PFSK-1 (cell line): ENCODE measurements around the gene MEGF11.

Experiments
- FOXP2 ChIP-seq: optimal IDR thresholded peaks from 2 replicates; pipeline ENCODE3; 2011; ENCODE audit warnings: borderline replicate concordance, control low read depth, inconsistent platforms; ENCODE audit not compliant: insufficient read depth; ENCODE audit errors: extremely low read length, extremely low read depth
- POLR2AphosphoS5 ChIP-seq: IDR thresholded peaks from 2 replicates; pipeline ENCODE4 v1.6.1; 2012; ENCODE audit warnings: low read depth, mild to moderate bottlenecking, control low read depth, low read length, moderate library complexity
- SIN3A ChIP-seq: IDR thresholded peaks from 2 replicates; pipeline ENCODE4 v1.6.1; 2012; ENCODE audit warnings: mild to moderate bottlenecking, low read length, moderate library complexity, borderline replicate concordance; ENCODE audit not compliant: insufficient read depth
- TAF1 ChIP-seq: IDR thresholded peaks from 2 replicates; pipeline ENCODE4 v1.6.1; 2012; ENCODE audit warnings: low read length, control low read depth, borderline replicate concordance; ENCODE audit not compliant: insufficient read depth
- TF ChIP-seq, protein P1 (sequence below), 2 experiments: IDR thresholded peaks; 2 replicates each; pipeline versions ENCODE4 v1.6.1 to v1.8.0; 2011 to 2012; ENCODE audit warnings: low read depth in 2 of 2, low read length in 2 of 2, control low read depth in 1 of 2, inconsistent platforms in 1 of 2, mild to moderate bottlenecking in 1 of 2, moderate library complexity in 1 of 2; ENCODE audit not compliant: insufficient read depth in 1 of 2

The MEGF11 gene

DNA sequence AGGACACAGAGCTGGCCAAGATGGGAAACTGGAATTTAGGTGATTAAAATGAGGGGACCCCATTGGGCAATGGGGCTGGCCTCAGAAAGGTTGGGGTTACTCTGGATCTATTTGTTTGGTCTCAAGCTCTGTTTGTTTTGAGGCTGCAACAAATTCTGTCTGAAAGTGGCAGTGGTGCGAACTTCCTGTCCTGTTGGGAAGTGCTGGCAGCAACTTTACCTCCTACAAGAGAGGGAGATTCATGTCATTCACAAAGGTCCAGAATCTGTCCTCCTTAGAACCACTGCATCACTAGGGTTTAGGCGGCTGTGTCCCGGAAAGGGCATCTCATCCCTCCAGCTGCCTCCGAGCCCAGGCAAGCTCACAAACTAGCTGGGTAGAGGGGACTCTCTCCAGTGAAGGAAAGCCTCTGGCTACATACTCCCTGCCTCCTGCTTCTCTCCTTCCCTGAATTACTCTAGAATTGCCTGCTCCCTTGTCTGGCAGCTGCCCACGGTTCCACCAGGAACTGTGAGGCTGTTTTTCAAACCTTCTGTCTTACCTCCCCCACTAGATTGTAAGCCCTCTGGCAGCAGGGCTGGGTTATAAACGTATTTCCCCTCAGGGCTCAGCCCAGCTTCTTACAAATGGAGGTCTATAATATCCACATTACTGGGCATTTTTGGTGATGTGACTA is 23.6 kb downstream of the MEGF11 start:
- TF ChIP-seq FOXP2 (no peak), TAF1 (no peak), SIN3A (no peak)
- TF ChIP-seq, protein P1, sequence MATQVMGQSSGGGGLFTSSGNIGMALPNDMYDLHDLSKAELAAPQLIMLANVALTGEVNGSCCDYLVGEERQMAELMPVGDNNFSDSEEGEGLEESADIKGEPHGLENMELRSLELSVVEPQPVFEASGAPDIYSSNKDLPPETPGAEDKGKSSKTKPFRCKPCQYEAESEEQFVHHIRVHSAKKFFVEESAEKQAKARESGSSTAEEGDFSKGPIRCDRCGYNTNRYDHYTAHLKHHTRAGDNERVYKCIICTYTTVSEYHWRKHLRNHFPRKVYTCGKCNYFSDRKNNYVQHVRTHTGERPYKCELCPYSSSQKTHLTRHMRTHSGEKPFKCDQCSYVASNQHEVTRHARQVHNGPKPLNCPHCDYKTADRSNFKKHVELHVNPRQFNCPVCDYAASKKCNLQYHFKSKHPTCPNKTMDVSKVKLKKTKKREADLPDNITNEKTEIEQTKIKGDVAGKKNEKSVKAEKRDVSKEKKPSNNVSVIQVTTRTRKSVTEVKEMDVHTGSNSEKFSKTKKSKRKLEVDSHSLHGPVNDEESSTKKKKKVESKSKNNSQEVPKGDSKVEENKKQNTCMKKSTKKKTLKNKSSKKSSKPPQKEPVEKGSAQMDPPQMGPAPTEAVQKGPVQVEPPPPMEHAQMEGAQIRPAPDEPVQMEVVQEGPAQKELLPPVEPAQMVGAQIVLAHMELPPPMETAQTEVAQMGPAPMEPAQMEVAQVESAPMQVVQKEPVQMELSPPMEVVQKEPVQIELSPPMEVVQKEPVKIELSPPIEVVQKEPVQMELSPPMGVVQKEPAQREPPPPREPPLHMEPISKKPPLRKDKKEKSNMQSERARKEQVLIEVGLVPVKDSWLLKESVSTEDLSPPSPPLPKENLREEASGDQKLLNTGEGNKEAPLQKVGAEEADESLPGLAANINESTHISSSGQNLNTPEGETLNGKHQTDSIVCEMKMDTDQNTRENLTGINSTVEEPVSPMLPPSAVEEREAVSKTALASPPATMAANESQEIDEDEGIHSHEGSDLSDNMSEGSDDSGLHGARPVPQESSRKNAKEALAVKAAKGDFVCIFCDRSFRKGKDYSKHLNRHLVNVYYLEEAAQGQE (IDR thresholded peaks at IDR 0.05; ENCODE audit: insufficient read depth in 1 of 2, low read depth in 2 of 2, low read length in 2 of 2) = no peak

GRCh38 chr15:66228807-66229735 is 24.5 kb downstream of the MEGF11 start:
- TF ChIP-seq TAF1 (no peak), FOXP2 (no peak), SIN3A (no peak), POLR2AphosphoS5 (no peak)
- TF ChIP-seq, protein P1 (IDR thresholded peaks at IDR 0.05; ENCODE audit: insufficient read depth in 1 of 2, low read depth in 2 of 2, low read length in 2 of 2) = no peak

DNA sequence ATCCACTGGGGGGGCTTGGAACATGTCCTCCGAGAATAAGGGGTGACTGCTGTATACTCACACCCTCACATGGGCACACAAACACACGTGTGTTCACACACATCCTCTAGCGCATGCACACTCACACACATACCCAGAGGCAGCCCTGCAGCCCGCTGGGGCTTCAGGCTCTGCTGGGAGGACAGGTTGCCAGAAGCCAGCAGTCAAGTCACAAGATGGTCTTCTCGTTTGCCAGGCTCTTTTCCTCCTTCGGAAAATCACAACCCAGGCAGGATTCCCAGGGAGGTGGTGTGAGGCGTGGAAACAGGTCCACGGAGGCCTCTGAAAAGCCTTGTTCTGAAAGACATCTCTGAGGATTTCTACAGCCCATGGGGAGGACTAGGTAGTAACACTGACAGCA is 26.8 kb downstream of the MEGF11 start:
- TF ChIP-seq TAF1 (no peak), FOXP2 (no peak), SIN3A (no peak), POLR2AphosphoS5 (no peak)
- TF ChIP-seq, protein P1 (IDR thresholded peaks at IDR 0.05; ENCODE audit: insufficient read depth in 1 of 2, low read depth in 2 of 2, low read length in 2 of 2) = no peak

DNA sequence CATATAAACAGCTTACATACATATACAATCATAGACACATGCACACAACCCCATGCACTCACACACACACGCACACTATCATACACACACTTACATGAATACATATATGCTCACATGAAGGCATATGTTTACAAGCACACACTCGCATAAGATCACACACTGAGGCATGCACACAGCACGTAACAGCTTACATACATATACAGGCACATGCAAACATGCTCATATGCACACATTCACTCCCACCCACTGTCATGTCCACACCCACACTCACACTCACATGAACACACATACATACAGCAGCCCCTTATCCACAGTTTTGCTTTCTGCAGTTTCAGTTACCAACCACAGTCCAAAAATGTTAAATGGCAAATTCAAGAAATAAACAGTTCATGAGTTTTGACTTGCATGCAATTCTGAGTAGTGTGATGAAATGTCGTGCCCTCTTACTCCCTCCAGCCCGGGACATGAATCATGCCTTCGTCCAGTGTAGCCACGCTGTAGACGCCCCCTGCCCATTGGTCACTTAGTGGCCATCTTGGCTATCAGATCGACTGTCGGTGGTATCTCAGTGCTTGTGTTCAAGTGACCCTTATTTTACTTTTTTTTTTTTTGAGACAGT is 27.8 kb downstream of the MEGF11 start:
- no peak for TF ChIP-seq TAF1
- TF ChIP-seq, protein P1 (IDR thresholded peaks at IDR 0.05; ENCODE audit: insufficient read depth in 1 of 2, low read depth in 2 of 2, low read length in 2 of 2) = no peak
